DND-41 (cell line): Measurements from ENCODE around the gene NUMA1.

Experiments
- ATAC-seq: fragments of 200-7000 bp; cut with Tn5 transposase; 3 replicates; pipeline ENCODE4 v1.9.1; 2021; ENCODE audit warnings: low read depth; ENCODE audit not compliant: insufficient read depth
- DNase-seq: peaks from one replicate; pipeline ENCODE4 v3.0.0-alpha.2; 2020
- H2AFZ ChIP-seq: 2 replicates; pipeline ENCODE4 v1.6.0; 2012; ENCODE audit warnings: low read depth, low read length
- H3K27ac ChIP-seq: 2 replicates; pipeline ENCODE4 v1.5.1; 2012; ENCODE audit warnings: low read length, inconsistent platforms
- H3K27me3 ChIP-seq: fragments of 200-600 bp; sonication (generic); 2 replicates; pipeline ENCODE4 v1.6.0; 2012; ENCODE audit warnings: low read length, mild to moderate bottlenecking, inconsistent platforms; ENCODE audit not compliant: insufficient read depth, poor library complexity
- H3K36me3 ChIP-seq: 2 replicates; pipeline ENCODE4 v1.5.1; 2012; ENCODE audit warnings: low read length, inconsistent platforms; ENCODE audit not compliant: insufficient read depth
- H3K4me1 ChIP-seq: 2 replicates; pipeline ENCODE4 v1.5.1; 2012; ENCODE audit warnings: mild to moderate bottlenecking, low read length; ENCODE audit not compliant: insufficient read depth
- H3K4me2 ChIP-seq: 2 replicates; pipeline ENCODE4 v1.6.0; 2012; ENCODE audit warnings: mild to moderate bottlenecking, moderate library complexity, low read length, inconsistent platforms; ENCODE audit not compliant: insufficient read depth
- H3K4me3 ChIP-seq, 2 experiments: fragments of 200-600 bp in 1 of 2; shearing (Covaris generic) in 1 of 2; 2 replicates each; pipeline ENCODE4 v1.5.1; 2012 to 2016; ENCODE audit warnings: inconsistent platforms in 2 of 2, low read length in 2 of 2, mild to moderate bottlenecking in 2 of 2, low read depth in 1 of 2, moderate library complexity in 1 of 2
- H3K79me2 ChIP-seq: 2 replicates; pipeline ENCODE4 v1.6.0; 2012; ENCODE audit warnings: low read length, inconsistent platforms; ENCODE audit not compliant: insufficient read depth
- H3K9ac ChIP-seq: 2 replicates; pipeline ENCODE4 v1.6.0; 2012; ENCODE audit warnings: low read depth, mild to moderate bottlenecking, inconsistent platforms, low read length, moderate library complexity
- H3K9me3 ChIP-seq: 2 replicates; pipeline ENCODE4 v1.5.1; 2012; ENCODE audit warnings: low read length, moderate library complexity, mild to moderate bottlenecking, inconsistent platforms; ENCODE audit not compliant: insufficient read depth, severe bottlenecking
- H4K20me1 ChIP-seq: 2 replicates; pipeline ENCODE4 v1.6.0; 2012; ENCODE audit warnings: low read length; ENCODE audit not compliant: insufficient read depth
- EZH2 ChIP-seq: IDR thresholded peaks from 3 replicates; pipeline ENCODE4 v1.6.1; 2012; ENCODE audit warnings: borderline replicate concordance, low read depth, mild to moderate bottlenecking, moderate library complexity, low read length, inconsistent platforms; ENCODE audit not compliant: severe bottlenecking
- TF ChIP-seq, protein P1 (sequence below): IDR thresholded peaks from 2 replicates; pipeline ENCODE4 v1.5.1; 2012; ENCODE audit warnings: borderline replicate concordance, low read length, moderate library complexity, mild to moderate bottlenecking; ENCODE audit not compliant: poor library complexity, severe bottlenecking; ENCODE audit errors: extremely low read depth

The NUMA1 gene

DNA sequence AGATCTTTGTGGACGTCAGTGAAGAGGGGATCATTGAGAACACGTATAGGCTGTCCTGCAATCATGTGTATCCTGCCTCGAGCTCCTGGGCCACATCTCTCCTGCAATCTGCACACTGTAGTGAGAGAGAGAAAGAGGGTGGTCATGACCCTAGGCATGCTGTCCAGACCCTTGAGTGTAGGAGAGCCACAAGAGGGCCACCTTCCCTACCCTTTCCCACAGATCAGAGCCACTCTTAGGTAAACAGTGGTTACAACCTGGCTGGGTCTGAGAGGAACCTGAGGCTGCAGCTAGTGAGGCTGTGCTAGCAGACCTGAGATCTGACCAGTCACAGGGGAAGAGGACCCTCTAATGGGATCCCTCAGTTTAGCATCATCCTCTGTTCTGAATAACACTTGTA, 85.6 kb downstream of the NUMA1 start:
- Histone ChIP-seq H2AFZ (no peak overlapping the region), H4K20me1 (peaks cover 3% of the 10 kb centered on the region; the same call in 1 of the 2 replicates), H3K9ac (no peak overlapping the region), H3K4me1 (no peaks in the 10 kb centered on the region), H3K27ac (no peak overlapping the region), H3K27me3 (no peaks in the 10 kb centered on the region), H3K79me2 (no peaks in the 10 kb centered on the region), H3K36me3 (0 out of 2 replicates have a peak, but pooled peaks cover 10% of the 10 kb centered on the region), H3K4me3 (no peak overlapping the region), H3K9me3 (no peaks in the 10 kb centered on the region), H3K4me2 (no peak overlapping the region)
- TF ChIP-seq, protein P1, sequence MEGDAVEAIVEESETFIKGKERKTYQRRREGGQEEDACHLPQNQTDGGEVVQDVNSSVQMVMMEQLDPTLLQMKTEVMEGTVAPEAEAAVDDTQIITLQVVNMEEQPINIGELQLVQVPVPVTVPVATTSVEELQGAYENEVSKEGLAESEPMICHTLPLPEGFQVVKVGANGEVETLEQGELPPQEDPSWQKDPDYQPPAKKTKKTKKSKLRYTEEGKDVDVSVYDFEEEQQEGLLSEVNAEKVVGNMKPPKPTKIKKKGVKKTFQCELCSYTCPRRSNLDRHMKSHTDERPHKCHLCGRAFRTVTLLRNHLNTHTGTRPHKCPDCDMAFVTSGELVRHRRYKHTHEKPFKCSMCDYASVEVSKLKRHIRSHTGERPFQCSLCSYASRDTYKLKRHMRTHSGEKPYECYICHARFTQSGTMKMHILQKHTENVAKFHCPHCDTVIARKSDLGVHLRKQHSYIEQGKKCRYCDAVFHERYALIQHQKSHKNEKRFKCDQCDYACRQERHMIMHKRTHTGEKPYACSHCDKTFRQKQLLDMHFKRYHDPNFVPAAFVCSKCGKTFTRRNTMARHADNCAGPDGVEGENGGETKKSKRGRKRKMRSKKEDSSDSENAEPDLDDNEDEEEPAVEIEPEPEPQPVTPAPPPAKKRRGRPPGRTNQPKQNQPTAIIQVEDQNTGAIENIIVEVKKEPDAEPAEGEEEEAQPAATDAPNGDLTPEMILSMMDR: no peak
- no peak for TF ChIP-seq EZH2
- ATAC-seq: no peak
- DNase-seq: no peak

DNA sequence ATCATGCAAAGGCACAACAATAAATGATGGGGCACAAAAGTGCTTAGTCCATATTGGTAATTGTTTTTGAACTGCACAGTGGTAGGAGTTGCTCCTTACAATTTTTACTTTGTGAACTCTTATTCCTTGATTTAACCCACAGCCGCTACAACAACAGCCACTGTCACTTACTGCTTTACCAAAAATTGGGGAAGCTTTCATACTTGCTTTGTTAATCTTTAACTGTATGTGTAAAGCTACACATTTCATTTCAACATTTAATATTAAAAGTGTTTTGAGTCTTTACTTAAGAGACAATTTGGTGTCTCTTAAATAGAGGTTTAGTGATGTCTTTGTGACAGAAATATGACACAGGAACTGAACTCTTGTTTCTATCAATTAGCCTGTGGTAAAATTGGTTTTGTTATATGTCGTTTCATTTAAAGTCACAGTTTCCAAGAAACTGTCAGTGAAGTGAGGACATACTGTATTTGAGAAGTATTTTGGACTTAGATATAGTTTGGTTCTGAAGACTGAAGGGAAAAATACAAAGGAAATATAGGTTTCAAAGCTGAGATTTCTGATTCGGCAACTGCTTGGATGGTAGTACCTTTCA, 88.1 kb downstream of the NUMA1 start:
- H3K27ac ChIP-seq: no peak overlapping the region
- H3K27me3 ChIP-seq: no peaks in the 10 kb centered on the region
- ATAC-seq (no peak), DNase-seq (no peak)
- H3K4me3 ChIP-seq: no peak overlapping the region
- H3K36me3 ChIP-seq: 0 out of 2 replicates have a peak, but pooled peaks cover 14% of the 10 kb centered on the region
- no peak for TF ChIP-seq EZH2
- TF ChIP-seq, protein P1: no peak
- no peak overlapping the region for H2AFZ ChIP-seq
- no peaks in the 10 kb centered on the region for H3K4me1 ChIP-seq
- no peak overlapping the region for H3K4me2 ChIP-seq
- H3K79me2 ChIP-seq: no peaks in the 10 kb centered on the region
- no peaks in the 10 kb centered on the region for H3K9me3 ChIP-seq
- peaks cover 3% of the 10 kb centered on the region; the same call in 1 of the 2 replicates for H4K20me1 ChIP-seq
- no peak overlapping the region for H3K9ac ChIP-seq

GRCh38 chr11:71991494-71991893, 88.8 kb downstream of the NUMA1 start:
- H3K4me3 ChIP-seq: no peak overlapping the region
- no peak for ATAC-seq
- no peak overlapping the region for H3K4me2 ChIP-seq
- TF ChIP-seq EZH2: no peak
- TF ChIP-seq, protein P1: no peak
- H3K9ac ChIP-seq: no peak overlapping the region
- H3K4me1 ChIP-seq: no peaks in the 10 kb centered on the region
- no peak overlapping the region for H2AFZ ChIP-seq
- no peaks in the 10 kb centered on the region for H3K79me2 ChIP-seq
- H3K27me3 ChIP-seq: no peaks in the 10 kb centered on the region
- H4K20me1 ChIP-seq: peaks cover 3% of the 10 kb centered on the region; the same call in 1 of the 2 replicates
- H3K9me3 ChIP-seq: no peaks in the 10 kb centered on the region
- peaks cover 16% of the 10 kb centered on the region; the same call in 1 of the 2 replicates for H3K36me3 ChIP-seq
- no peak for DNase-seq
- no peak overlapping the region for H3K27ac ChIP-seq

GRCh38 chr11:71990701-71991100, 89.6 kb downstream of the NUMA1 start:
- H3K4me3 ChIP-seq: no peak overlapping the region
- 0 out of 2 replicates have a peak, but pooled peaks cover 3% of the 10 kb centered on the region for H4K20me1 ChIP-seq
- no peaks in the 10 kb centered on the region for H3K27me3 ChIP-seq
- no peaks in the 10 kb centered on the region for H3K4me1 ChIP-seq
- no peaks in the 10 kb centered on the region for H3K79me2 ChIP-seq
- H3K9me3 ChIP-seq: no peaks in the 10 kb centered on the region
- no peak overlapping the region for H3K9ac ChIP-seq
- H3K27ac ChIP-seq: no peak overlapping the region
- DNase-seq (no peak), ATAC-seq (no peak)
- no peak overlapping the region for H3K4me2 ChIP-seq
- TF ChIP-seq, protein P1: no peak
- no peak for TF ChIP-seq EZH2
- H2AFZ ChIP-seq: no peak overlapping the region
- H3K36me3 ChIP-seq: peaks cover 16% of the 10 kb centered on the region
